Measurements from ENCODE around the gene DIP2A.
"Not testable (repeated sequence)": the region's sequence is repeated elsewhere in the genome, so short reads cannot be mapped to it uniquely, and the experiment has no call there.

Gene DIP2A

GRCh38 chr21:46554431-46555224 lies 95.9 kb downstream of the DIP2A start:
- DNase-seq: no peak

- no peak for DNase-seq
These were observed 96.5 kb downstream of the DIP2A start for GRCh38 chr21:46555225-46555617.

GRCh38 chr21:46555678-46556077 lies 97.0 kb downstream of the DIP2A start:
- no peak for DNase-seq

GRCh38 chr21:46556802-46557201 lies 98.1 kb downstream of the DIP2A start:
- DNase-seq: no peak

GRCh38 chr21:46557469-46557868 lies 98.8 kb downstream of the DIP2A start:
- DNase-seq: no peak

- DNase-seq: no peak
These were observed 99.3 kb downstream of the DIP2A start for GRCh38 chr21:46557919-46558392.

- DNase-seq: no peak
These were observed 100.7 kb downstream of the DIP2A start for GRCh38 chr21:46559291-46559983.

- DNase-seq: no peak
These were observed 102.1 kb downstream of the DIP2A start for GRCh38 chr21:46560568-46561444.

- no peak for DNase-seq
These were observed 102.9 kb downstream of the DIP2A start for GRCh38 chr21:46561445-46562090.

GRCh38 chr21:46562472-46562871 lies 103.8 kb downstream of the DIP2A start:
- DNase-seq: no peak

GRCh38 chr21:46562964-46563607 lies 104.4 kb downstream of the DIP2A start:
- no peak for DNase-seq

GRCh38 chr21:46564391-46564790 lies 105.7 kb downstream of the DIP2A start:
- peak in 2 of 56 donors; percentile 12 to 16 for DNase-seq

GRCh38 chr21:46567348-46567747 lies 108.7 kb downstream of the DIP2A start:
- no peak for DNase-seq

- DNase-seq: no peak
These were observed 109.9 kb downstream of the DIP2A start for GRCh38 chr21:46568562-46568961.

GRCh38 chr21:46569081-46569480 lies 110.4 kb downstream of the DIP2A start:
- DNase-seq: no peak

GRCh38 chr21:46570119-46570518 lies 111.4 kb downstream of the DIP2A start:
- no peak for DNase-seq

GRCh38 chr21:46570631-46571030 lies 111.9 kb downstream of the DIP2A start:
- DNase-seq: no peak

GRCh38 chr21:46572850-46573249 lies 114.2 kb downstream of the DIP2A start:
- DNase-seq: no peak

GRCh38 chr21:46577786-46578185 lies 119.1 kb downstream of the DIP2A start:
- DNase-seq: not testable (repeated sequence)

GRCh38 chr21:46579394-46579793 lies 120.7 kb downstream of the DIP2A start:
- not testable (repeated sequence) for DNase-seq
